NOMO-1 treated with dmso at 0.1 percent for 144 hours (cell line): ENCODE data around the gene ZNF618.

Experiments used
- DNase-seq: peaks from one replicate; lab custom pipeline; 2025; ENCODE audit not compliant: unreplicated experiment; lab: John Stamatoyannopoulos, UW

Gene ZNF618

GRCh38 chr9:113876151-113876992 is at the start of gene ZNF618:
Gene ZNF618 (plus strand): TSS chr9:113876309. CDS start chr9:113876381, 72 bp downstream.
- DNase-seq = no peak

DNA sequence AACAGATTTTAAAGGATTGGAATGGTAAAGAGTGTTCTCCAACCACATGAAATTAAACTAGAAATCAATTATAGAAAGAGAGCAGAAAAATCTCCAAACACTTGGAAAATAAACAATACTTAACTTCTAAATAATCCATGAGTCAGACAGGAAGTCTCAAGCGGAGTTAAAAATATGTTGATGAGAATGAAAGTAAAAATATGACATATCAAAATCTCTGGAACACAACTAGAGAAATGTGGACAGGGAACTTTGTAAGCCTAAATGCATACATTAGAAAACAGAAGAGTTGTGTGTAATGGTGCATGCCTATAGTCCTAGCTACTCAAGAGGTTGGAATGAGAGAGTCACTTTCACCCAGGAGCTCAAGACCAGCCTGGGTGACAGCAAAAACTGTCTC is 47.9 kb upstream of the ZNF618 start:
- no peak for DNase-seq

DNA sequence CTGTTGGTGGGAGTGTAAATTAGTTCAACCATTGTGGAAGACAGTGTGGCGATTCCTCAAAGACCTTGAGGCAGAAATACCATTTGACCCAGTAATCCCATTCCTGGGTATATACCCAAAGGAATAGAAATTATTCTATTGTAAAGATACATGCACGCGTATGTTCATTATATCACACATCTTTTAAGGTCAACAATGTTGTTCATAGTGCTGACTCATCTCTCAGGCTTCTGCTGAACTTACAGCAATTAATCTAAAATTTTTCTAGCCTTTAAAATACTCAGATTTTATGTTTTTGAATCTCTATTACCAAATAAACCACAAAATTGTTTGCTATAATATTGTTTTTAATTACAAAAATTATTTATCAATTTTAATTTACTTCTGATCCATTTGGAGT is 38.8 kb upstream of the ZNF618 start:
- no peak for DNase-seq

DNA sequence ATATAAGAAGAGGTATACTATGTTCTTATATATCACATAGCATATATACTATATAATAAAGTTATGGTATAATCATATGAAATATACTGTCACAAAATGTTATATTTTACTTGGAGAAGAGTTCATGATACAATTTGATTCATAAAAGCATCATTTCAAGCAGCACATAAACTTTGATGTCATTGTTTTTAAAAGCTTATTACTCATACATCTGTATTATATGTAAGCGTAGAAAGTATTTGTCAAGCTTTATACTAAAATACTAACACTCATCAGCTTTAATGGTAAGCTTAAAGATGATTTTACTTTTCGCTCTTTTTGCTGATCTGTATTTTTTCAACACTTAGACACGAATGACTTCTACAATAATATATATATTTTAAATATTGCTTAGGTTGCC is 34.0 kb upstream of the ZNF618 start:
- DNase-seq = no peak

- no peak for DNase-seq
Observed at GRCh38 chr9:113844466-113844865, 31.6 kb upstream of the ZNF618 start.

- no peak for DNase-seq
Observed at GRCh38 chr9:113851359-113851758, 24.8 kb upstream of the ZNF618 start.

- DNase-seq = peak; percentile 18
Observed at GRCh38 chr9:113851873-113852272, 24.2 kb upstream of the ZNF618 start.

- DNase-seq = no peak
Observed at GRCh38 chr9:113853333-113853732, 22.8 kb upstream of the ZNF618 start.

- no peak for DNase-seq
Observed at GRCh38 chr9:113854310-113854709, 21.8 kb upstream of the ZNF618 start.

DNA sequence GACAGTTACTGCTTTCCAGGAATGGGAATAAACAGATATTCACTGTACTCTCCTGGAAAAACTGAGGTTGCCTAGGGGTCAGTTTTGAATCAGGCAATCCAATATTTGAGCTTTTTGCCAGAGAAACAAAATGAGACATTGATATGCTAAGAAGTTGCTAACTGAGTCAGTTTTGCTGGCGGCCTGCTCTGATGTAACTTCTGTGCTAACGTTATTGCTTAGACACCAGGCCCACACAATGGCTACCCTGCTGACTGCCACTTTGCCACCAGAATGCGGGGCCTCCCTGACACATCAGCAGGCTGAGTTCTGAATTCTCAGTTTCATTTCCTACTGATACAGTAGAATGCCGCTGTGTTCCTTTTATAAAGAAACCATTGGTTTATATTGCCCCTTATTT is 18.2 kb upstream of the ZNF618 start:
- peak; percentile 69 for DNase-seq

DNA sequence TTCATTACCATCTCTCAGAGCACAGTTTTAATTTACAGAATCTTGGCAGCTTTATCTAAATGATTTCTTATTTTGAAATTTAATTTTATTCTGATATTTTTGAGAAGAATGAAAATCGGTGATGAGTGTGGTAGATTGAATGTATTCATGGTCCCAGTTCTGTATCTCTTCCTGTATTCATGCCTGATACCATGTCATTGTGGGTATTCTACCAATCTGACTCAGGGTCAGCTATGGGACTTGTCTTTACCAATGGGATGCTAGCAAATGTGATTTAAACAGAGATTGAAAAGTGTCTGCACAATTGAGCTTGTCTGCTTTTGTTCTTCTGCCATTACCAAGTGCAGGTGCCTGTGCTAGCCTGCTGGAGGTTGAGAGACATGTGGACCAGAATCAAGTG is 17.8 kb upstream of the ZNF618 start:
- DNase-seq = no peak

- DNase-seq = no peak
Observed at GRCh38 chr9:113863345-113863744, 12.8 kb upstream of the ZNF618 start.

GRCh38 chr9:113868501-113868900 is 7.6 kb upstream of the ZNF618 start:
- DNase-seq = no peak

- DNase-seq = no peak
Observed at GRCh38 chr9:113872485-113873143, 3.5 kb upstream of the ZNF618 start.

DNA sequence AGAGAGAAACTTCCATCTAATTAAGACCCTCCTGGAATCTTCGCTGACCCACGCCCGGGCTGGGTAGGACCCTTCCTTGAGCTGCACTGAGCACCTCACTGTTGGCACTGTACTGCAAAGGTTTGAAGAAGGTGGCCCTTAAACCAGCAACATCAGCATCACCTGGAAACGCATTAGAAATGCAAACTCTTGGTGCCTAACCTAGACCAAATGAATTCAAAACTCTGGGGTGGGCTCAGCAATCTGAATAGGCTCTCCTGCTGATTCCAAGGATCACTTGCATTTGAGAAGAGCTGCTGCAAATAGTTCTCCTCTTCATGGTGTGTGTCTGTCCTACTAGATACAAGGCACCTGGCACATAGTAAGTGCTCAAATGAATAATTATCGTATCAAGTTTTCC is 2.7 kb upstream of the ZNF618 start:
- DNase-seq = no peak

DNA sequence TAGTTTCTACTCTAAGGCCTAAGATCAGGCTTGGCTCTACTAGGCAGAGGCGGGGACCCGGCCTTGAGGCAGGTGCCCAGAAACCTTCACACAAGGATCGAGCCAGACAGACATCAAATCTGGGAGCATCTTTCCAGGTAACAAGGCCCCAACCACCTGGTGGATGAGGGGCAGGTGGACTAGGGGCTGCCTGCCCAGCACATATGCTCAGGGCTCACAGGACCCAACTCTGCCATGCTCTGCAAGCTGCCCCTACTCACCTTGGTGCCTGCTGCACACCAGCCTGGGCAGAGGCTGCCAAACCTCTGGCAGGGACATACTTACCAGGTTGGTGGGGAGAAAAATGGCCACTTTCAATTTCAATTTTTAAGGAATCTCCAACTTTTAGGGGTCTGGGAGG is 2.2 kb upstream of the ZNF618 start:
- no peak for DNase-seq

- DNase-seq = no peak
Observed at GRCh38 chr9:113875459-113876150, 504 bp upstream of the ZNF618 start.

DNA sequence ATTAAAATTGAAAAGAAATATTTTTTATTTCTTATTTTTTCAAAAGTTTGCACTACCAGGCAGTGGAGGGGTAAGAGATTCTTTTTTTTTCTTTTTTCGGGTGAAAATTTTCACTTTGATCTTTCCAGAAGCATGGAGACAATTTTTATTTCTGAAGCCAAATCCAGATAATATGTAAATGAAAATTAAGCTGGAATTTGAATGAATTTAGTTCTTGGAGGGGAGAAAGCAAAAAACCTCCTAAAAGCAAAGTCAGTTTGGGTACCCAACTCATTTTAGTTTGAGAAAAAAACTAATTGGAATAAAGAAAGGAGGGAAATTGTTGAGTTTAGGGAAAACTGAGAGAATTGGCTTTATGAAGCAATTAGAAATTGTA is 872 bp downstream of the ZNF618 start:
- no peak for DNase-seq

- no peak for DNase-seq
Observed at GRCh38 chr9:113879318-113879717, 3.2 kb downstream of the ZNF618 start.

DNA sequence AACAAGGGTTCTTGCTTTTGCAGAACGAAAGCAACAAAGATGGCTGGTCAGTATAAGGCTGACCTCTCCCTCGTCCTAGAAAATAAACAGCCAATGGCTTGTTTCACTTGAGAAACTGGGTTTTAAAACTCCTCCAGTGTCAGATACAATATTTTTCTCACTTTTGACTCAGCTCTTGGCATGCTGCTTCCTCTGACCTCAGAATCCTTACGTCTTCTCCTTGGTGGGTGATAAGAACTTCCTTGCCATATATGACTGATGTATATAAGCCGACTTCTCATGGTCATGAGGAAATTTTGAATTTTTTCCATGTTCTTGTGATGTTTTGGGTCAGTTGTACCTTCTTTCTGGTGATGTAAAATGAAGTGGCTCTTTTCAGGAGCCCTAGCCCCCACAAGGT is 3.8 kb downstream of the ZNF618 start:
- no peak for DNase-seq

- DNase-seq = no peak
Observed at GRCh38 chr9:113882181-113882580, 6.1 kb downstream of the ZNF618 start.

- DNase-seq = no peak
Observed at GRCh38 chr9:113882636-113883164, 6.6 kb downstream of the ZNF618 start.
